B cell (primary cell): Measurements from ENCODE around the gene ABCA8.

ENCODE experiments used
- EZH2 ChIP-seq: IDR thresholded peaks from 2 replicates; pipeline ENCODE4 v1.6.1; 2012; ENCODE audit warnings: borderline replicate concordance, low read depth, mild to moderate bottlenecking, moderate library complexity, low read length; ENCODE audit not compliant: insufficient read depth, poor library complexity, severe bottlenecking
- TF ChIP-seq, protein P1 (sequence below): fragments of 200-600 bp; IDR thresholded peaks from one replicate; pipeline ENCODE4 v1.8.0; 2022; ENCODE audit warnings: antibody characterized with exemption, mild to moderate bottlenecking

DNA sequence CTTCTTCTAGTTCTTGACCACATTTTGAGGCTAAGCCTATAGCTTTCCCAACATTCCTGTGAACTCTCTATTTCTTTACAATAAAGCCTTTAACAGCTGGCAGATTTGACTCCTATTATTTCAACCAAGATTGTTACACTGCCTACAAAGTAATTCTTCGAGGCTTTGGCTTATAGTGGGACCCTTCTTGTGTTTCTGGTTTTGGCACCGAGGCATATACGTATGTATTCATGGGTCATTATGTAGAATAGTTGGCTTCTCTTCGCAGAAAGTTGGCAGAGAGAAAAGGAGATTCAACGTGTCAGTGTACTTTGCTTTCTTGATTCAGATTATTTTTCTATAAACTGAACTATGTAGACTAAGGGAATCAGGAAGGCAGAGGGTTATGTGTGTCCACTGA lies 102.2 kb downstream of the ABCA8 start:
- TF ChIP-seq, protein P1, sequence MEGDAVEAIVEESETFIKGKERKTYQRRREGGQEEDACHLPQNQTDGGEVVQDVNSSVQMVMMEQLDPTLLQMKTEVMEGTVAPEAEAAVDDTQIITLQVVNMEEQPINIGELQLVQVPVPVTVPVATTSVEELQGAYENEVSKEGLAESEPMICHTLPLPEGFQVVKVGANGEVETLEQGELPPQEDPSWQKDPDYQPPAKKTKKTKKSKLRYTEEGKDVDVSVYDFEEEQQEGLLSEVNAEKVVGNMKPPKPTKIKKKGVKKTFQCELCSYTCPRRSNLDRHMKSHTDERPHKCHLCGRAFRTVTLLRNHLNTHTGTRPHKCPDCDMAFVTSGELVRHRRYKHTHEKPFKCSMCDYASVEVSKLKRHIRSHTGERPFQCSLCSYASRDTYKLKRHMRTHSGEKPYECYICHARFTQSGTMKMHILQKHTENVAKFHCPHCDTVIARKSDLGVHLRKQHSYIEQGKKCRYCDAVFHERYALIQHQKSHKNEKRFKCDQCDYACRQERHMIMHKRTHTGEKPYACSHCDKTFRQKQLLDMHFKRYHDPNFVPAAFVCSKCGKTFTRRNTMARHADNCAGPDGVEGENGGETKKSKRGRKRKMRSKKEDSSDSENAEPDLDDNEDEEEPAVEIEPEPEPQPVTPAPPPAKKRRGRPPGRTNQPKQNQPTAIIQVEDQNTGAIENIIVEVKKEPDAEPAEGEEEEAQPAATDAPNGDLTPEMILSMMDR: no peak
- no peak for TF ChIP-seq EZH2
